Ascending aorta (tissue), 2 donors: ENCODE measurements around the gene MYO1D. TPM values are rescaled to one million over a fixed set of nuclear protein-coding genes. Genes with fewer than 3 reads are reported as not detected.

ENCODE experiments used
- DNase-seq, 2 donors: peaks; one replicate each; pipeline ENCODE4 v3.0.0-alpha.2; 2019; ENCODE audit warnings: low spot score in 2 of 2
- H3K27ac ChIP-seq, 2 donors: fragments of 200-600 bp; sonication (generic); one replicate each; pipeline ENCODE4 v1.5.1; 2016 to 2017; ENCODE audit warnings: mild to moderate bottlenecking in 1 of 2
- H3K27me3 ChIP-seq: fragments of 200-600 bp; sonication (generic); one replicate; pipeline ENCODE4 v1.5.1; 2017
- H3K36me3 ChIP-seq, 2 donors: fragments of 200-600 bp; sonication (generic); one replicate each; pipeline ENCODE4 v1.5.1; 2016
- H3K4me1 ChIP-seq, 2 donors: fragments of 200-600 bp; sonication (generic); one replicate each; pipeline ENCODE4 v1.5.1; 2016 to 2017; ENCODE audit warnings: mild to moderate bottlenecking in 1 of 2
- H3K4me3 ChIP-seq, 2 donors: fragments of 200-600 bp; sonication (generic); one replicate each; pipeline ENCODE4 v1.5.1; 2016 to 2017; ENCODE audit warnings: mild to moderate bottlenecking in 1 of 2
- H3K9me3 ChIP-seq, 2 donors: fragments of 200-600 bp; sonication (generic); one replicate each; pipeline ENCODE4 v1.5.1; 2016
- CTCF ChIP-seq, 3 experiments: fragments of 200-600 bp in 2 of 3; fragments of 450-650 bp in 1 of 3; sonication (generic) in 2 of 3; IDR thresholded peaks; one replicate each; pipeline ENCODE4 v1.5.1; 2016 to 2019; ENCODE audit warnings: antibody characterized with exemption in 3 of 3, mild to moderate bottlenecking in 1 of 3, moderate library complexity in 1 of 3
- intact Hi-C: fragments of 100-400 bp; cut with DNase I; formaldehyde crosslinking; loops from one replicate; pipeline ENCODE4 v1.15.1; 2023
- total RNA-seq: library from RNA; depleted of rRNA; stranded (reverse); fragments of >200 nt; gene quantifications from one replicate; pipeline ENCODE4 v1.1.0, GENCODE V29; 2016

The MYO1D gene
- total RNA-seq, 1 donor from 2014 or later: 105 TPM

- Histone ChIP-seq H3K27me3 (no peaks in the 10 kb centered on the region), H3K9me3 (no peaks in the 10 kb centered on the region), H3K4me3 (peak overlapping the region; percentile 85 to 93), H3K4me1 (peaks cover 4 to 19% of the 10 kb centered on the region in 2 donors), H3K27ac (peak overlapping the region; percentile 96 to 98), H3K36me3 (no peaks in the 10 kb centered on the region)
- DNase-seq: peak; percentile 50 to 96
- intact Hi-C loops: loop anchor here (1.0 to 10.0 kb wide), 7 partner anchors 33 to 395 kb away; no protein-coding TSS in a partner anchor
- peak; percentile 73 to 100 (median 79) for TF ChIP-seq CTCF (IDR thresholded peaks at IDR 0.05)
Measured at GRCh38 chr17:32877164-32877764, 340 bp upstream of the MYO1D start.

- no peaks in the 10 kb centered on the region for H3K27me3 ChIP-seq
- H3K27ac ChIP-seq: peak overlapping the region; percentile 96 to 98
- H3K9me3 ChIP-seq: no peaks in the 10 kb centered on the region
- peak overlapping the region; percentile 85 to 93 for H3K4me3 ChIP-seq
- H3K4me1 ChIP-seq: peaks cover 10 to 32% of the 10 kb centered on the region in 2 donors
- intact Hi-C loops: loop anchor here (2.0 to 10.0 kb wide), 5 partner anchors 47 to 394 kb away; no protein-coding TSS in a partner anchor
- DNase-seq: no peak
- no peak for TF ChIP-seq CTCF (IDR thresholded peaks at IDR 0.05)
- H3K36me3 ChIP-seq: no peaks in the 10 kb centered on the region
Measured at GRCh38 chr17:32875923-32876416, 954 bp downstream of the MYO1D start.

- Histone ChIP-seq H3K4me3 (peak overlapping the region; percentile 85 to 93), H3K9me3 (no peaks in the 10 kb centered on the region), H3K36me3 (no peaks in the 10 kb centered on the region), H3K4me1 (peaks cover 11 to 38% of the 10 kb centered on the region in 2 donors), H3K27me3 (no peaks in the 10 kb centered on the region), H3K27ac (peak overlapping the region; percentile 96 to 98)
- intact Hi-C loops: loop anchor here (5.0 to 10.0 kb wide), 3 partner anchors 221 to 393 kb away; no protein-coding TSS in a partner anchor
- TF ChIP-seq CTCF (IDR thresholded peaks at IDR 0.05): no peak
- no peak for DNase-seq
Measured at GRCh38 chr17:32875230-32875917, 1.6 kb downstream of the MYO1D start.

- intact Hi-C loops: loop anchor here (10.0 kb wide), 1 partner anchor 218 kb away; no protein-coding TSS in a partner anchor
- Histone ChIP-seq H3K36me3 (no peaks in the 10 kb centered on the region), H3K4me3 (peak overlapping the region in 1 of 2 donors; percentile 9), H3K27me3 (no peaks in the 10 kb centered on the region), H3K4me1 (peaks cover 16 to 51% of the 10 kb centered on the region in 2 donors), H3K27ac (peak overlapping the region; percentile 40 to 96), H3K9me3 (no peaks in the 10 kb centered on the region)
- TF ChIP-seq CTCF (IDR thresholded peaks at IDR 0.05): no peak
- no peak for DNase-seq
Measured at GRCh38 chr17:32873114-32873513, 3.8 kb downstream of the MYO1D start.

- no peak for DNase-seq
- TF ChIP-seq CTCF (IDR thresholded peaks at IDR 0.05): no peak
- no peaks in the 10 kb centered on the region for H3K9me3 ChIP-seq
- peak overlapping the region; percentile 58 to 85 for H3K27ac ChIP-seq
- H3K36me3 ChIP-seq: no peaks in the 10 kb centered on the region
- no peaks in the 10 kb centered on the region for H3K27me3 ChIP-seq
- intact Hi-C loops: loop anchor here (10.0 kb wide), 1 partner anchor 217 kb away; no protein-coding TSS in a partner anchor
- peaks cover 15 to 60% of the 10 kb centered on the region in 2 donors for H3K4me1 ChIP-seq
- H3K4me3 ChIP-seq: peak overlapping the region; percentile 2 to 22
Measured at GRCh38 chr17:32871746-32872145, 5.2 kb downstream of the MYO1D start.
